OCI-LY1 (cell line): ENCODE data around the gene IGIP.

ENCODE experiments used
- EZH2 ChIP-seq: fragments of 200-600 bp; sonication (generic), shearing (Covaris generic); IDR thresholded peaks from 2 replicates; pipeline ENCODE4 v1.8.0; 2017; ENCODE audit warnings: borderline replicate concordance, mixed run types, mild to moderate bottlenecking, antibody characterized with exemption, low read length, moderate library complexity, mixed read lengths
- TF ChIP-seq, protein P1 (sequence below): fragments of 200-600 bp; sonication (generic), shearing (Covaris generic); IDR thresholded peaks from 2 replicates; pipeline ENCODE4 v1.5.1; 2017; ENCODE audit warnings: mild to moderate bottlenecking, antibody characterized with exemption, low read length, moderate library complexity, mixed read lengths

GRCh38 chr5:140110646-140110957 lies 15.1 kb upstream of the IGIP start:
- TF ChIP-seq, protein P1, sequence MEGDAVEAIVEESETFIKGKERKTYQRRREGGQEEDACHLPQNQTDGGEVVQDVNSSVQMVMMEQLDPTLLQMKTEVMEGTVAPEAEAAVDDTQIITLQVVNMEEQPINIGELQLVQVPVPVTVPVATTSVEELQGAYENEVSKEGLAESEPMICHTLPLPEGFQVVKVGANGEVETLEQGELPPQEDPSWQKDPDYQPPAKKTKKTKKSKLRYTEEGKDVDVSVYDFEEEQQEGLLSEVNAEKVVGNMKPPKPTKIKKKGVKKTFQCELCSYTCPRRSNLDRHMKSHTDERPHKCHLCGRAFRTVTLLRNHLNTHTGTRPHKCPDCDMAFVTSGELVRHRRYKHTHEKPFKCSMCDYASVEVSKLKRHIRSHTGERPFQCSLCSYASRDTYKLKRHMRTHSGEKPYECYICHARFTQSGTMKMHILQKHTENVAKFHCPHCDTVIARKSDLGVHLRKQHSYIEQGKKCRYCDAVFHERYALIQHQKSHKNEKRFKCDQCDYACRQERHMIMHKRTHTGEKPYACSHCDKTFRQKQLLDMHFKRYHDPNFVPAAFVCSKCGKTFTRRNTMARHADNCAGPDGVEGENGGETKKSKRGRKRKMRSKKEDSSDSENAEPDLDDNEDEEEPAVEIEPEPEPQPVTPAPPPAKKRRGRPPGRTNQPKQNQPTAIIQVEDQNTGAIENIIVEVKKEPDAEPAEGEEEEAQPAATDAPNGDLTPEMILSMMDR: no peak
- TF ChIP-seq EZH2: no peak
